Measurements from ENCODE around the gene IL31RA. TPM values are rescaled to one million over a fixed set of nuclear protein-coding genes. Genes with fewer than 3 reads are reported as not detected.

IL31RA gene
- polyA plus RNA-seq, 2 of the 4 experiments (the other 2 are of a cell fraction) = 0.94 to 2.0 TPM

- TF ChIP-seq ZFP36 (IDR thresholded peaks at IDR 0.05; ENCODE audit: borderline replicate concordance, partially characterized antibody) = no peak
- TF ChIP-seq SMC3 (IDR thresholded peaks at IDR 0.05) = peak; percentile 30; the same call in 2 of the 3 replicates
- peak in 1 of 2 experiments; percentile 64; a peak in 1 of 4 replicates for TF ChIP-seq CEBPB (IDR thresholded peaks at IDR 0.05)
- TF ChIP-seq JUN (IDR thresholded peaks at IDR 0.05) = no peak
- TF ChIP-seq RAD21 (conservative IDR thresholded peaks at IDR 0.05 in 1 of 2, IDR thresholded peaks at IDR 0.05 in 1 of 2) = peak in 1 of 2 experiments; percentile 52; a peak in 3 of 5 replicates
- no peak for TF ChIP-seq MYC (IDR thresholded peaks at IDR 0.05; ENCODE audit: borderline replicate concordance, low read length)
- no peak for TF ChIP-seq POLR2AphosphoS2 (conservative IDR thresholded peaks at IDR 0.05; ENCODE audit: low read length)
- 91% methylated on average over 2 of the region's 2 CpGs for WGBS (ENCODE audit: missing lambda C conversion rate)
- CTCF ChIA-PET = interaction anchor here (1.2 to 2.1 kb wide), 2 partner anchors 9 to 11 kb away, joined by 4 to 6 read pairs; no protein-coding TSS in a partner anchor
- Histone ChIP-seq H3K27ac (peak overlapping the region; percentile 63 to 82), H3K4me3 (no peak overlapping the region), H3K4me1 (peaks cover 32% of the 10 kb centered on the region), H3K9me3 (no peaks in the 10 kb centered on the region), H3K4me2 (0 out of 3 replicates have a peak overlapping the region, but pooled peaks have one; percentile 0)
- POLR2A ChIA-PET = interaction anchor here (0.5 kb wide), 1 partner anchor 305 kb away, joined by 3 read pairs; no protein-coding TSS in a partner anchor
- no peak for DNase-seq (ENCODE audit: low read depth in 1 of 2, low spot score in 1 of 2)
- FAIRE-seq = no peak
- ATAC-seq = no peak
These were observed 60.9 kb downstream of the IL31RA start for GRCh38 chr5:55911784-55912653.

- ATAC-seq (peak in 1 of 2 experiments; percentile 54; a peak in 4 of 6 replicates), FAIRE-seq (no peak), DNase-seq (ENCODE audit: low read depth in 1 of 2, low spot score in 1 of 2) (no peak)
- POLR2A ChIA-PET = no interaction called here
- WGBS (ENCODE audit: missing lambda C conversion rate) = 81% methylated on average over 10 of the region's 10 CpGs
- H3K27ac ChIP-seq = peak overlapping the region; percentile 58 to 82
- peaks cover 38% of the 10 kb centered on the region for H3K4me1 ChIP-seq
- CTCF ChIA-PET = interaction anchor here (1.0 to 2.1 kb wide), 3 partner anchors 10 to 92 kb away, joined by 3 to 6 read pairs (median 5); no protein-coding TSS in a partner anchor
- H3K9me3 ChIP-seq = no peaks in the 10 kb centered on the region
- no peak overlapping the region for H3K4me3 ChIP-seq
- peak overlapping the region; percentile 54 for H3K4me2 ChIP-seq
- no peak for TF ChIP-seq ZFP36 (IDR thresholded peaks at IDR 0.05; ENCODE audit: borderline replicate concordance, partially characterized antibody)
- no peak for TF ChIP-seq SREBF2 (IDR thresholded peaks at IDR 0.05)
- no peak for TF ChIP-seq CBX8 (IDR thresholded peaks at IDR 0.05)
- no peak for TF ChIP-seq CEBPB (IDR thresholded peaks at IDR 0.05)
- TF ChIP-seq NR3C1 (IDR thresholded peaks at IDR 0.05) = no peak
- TF ChIP-seq HOXB5 (CRISPR knock-in tag; IDR thresholded peaks at IDR 0.05) = no peak
- no peak for TF ChIP-seq FOSL2 (IDR thresholded peaks at IDR 0.05)
- TF ChIP-seq FOSL2 (CRISPR knock-in tag; IDR thresholded peaks at IDR 0.05) = 0 out of 2 replicates have a peak, but pooled peaks have one; percentile 12
These were observed 62.6 kb downstream of the IL31RA start for GRCh38 chr5:55913466-55914413.

GRCh38 chr5:55914971-55915370 lies 63.8 kb downstream of the IL31RA start:
- no peak for FAIRE-seq
- TF ChIP-seq ELK1 (IDR thresholded peaks at IDR 0.05; ENCODE audit: low read depth, low read length) (no peak), MAX (IDR thresholded peaks at IDR 0.05) (no peak), CBX8 (IDR thresholded peaks at IDR 0.05) (no peak), ZNF302 (CRISPR knock-in tag; IDR thresholded peaks at IDR 0.05) (no peak), EHF (CRISPR knock-in tag; IDR thresholded peaks at IDR 0.05) (no peak), PHF8 (IDR thresholded peaks at IDR 0.05; ENCODE audit: borderline replicate concordance, low read depth) (no peak), HOXA7 (CRISPR knock-in tag; IDR thresholded peaks at IDR 0.05) (no peak), HDAC2 (IDR thresholded peaks at IDR 0.05) (no peak), EP300 (IDR thresholded peaks at IDR 0.05) (no peak), KDM5A (IDR thresholded peaks at IDR 0.05) (no peak), USF2 (IDR thresholded peaks at IDR 0.05) (no peak)
- Histone ChIP-seq H3K9me3 (no peaks in the 10 kb centered on the region), H3K27ac (peak overlapping the region; percentile 42 to 82; a peak in 3 of 6 replicates), H3K4me2 (no peak overlapping the region), H3K4me1 (peaks cover 38% of the 10 kb centered on the region), H3K4me3 (no peak overlapping the region)
- ChIA-PET CTCF (interaction anchor here (1.0 kb wide), 1 partner anchor 93 kb away, joined by 3 read pairs; no protein-coding TSS in a partner anchor), POLR2A (no interaction called here)
- 91% methylated on average over 2 of the region's 2 CpGs for WGBS (ENCODE audit: missing lambda C conversion rate)
- ATAC-seq = no peak
- no peak for DNase-seq (ENCODE audit: low read depth in 1 of 2, low spot score in 1 of 2)

All from A549 (cell line).